HepG2 (cell line): ENCODE measurements around the gene RHBDL1. TPM values are rescaled to one million over a fixed set of nuclear protein-coding genes. Genes with fewer than 3 reads are reported as not detected.

Experiments
- AKAP8 ChIP-seq: sonication (generic); formaldehyde crosslinking; IDR thresholded peaks from 2 replicates; pipeline ENCODE4 v1.5.1; 2020; ENCODE audit warnings: mild to moderate bottlenecking, missing genetic modification reagents
- ATF5 ChIP-seq: sonication (generic); formaldehyde crosslinking; IDR thresholded peaks from 2 replicates; pipeline ENCODE4 v1.4.0; 2020; ENCODE audit warnings: mild to moderate bottlenecking, low read depth, missing genetic modification reagents
- BRF2 ChIP-seq: sonication (generic); formaldehyde crosslinking; IDR thresholded peaks from 2 replicates; pipeline ENCODE4 v1.8.1; 2022; ENCODE audit warnings: mild to moderate bottlenecking, missing genetic modification reagents
- DNMT1 ChIP-seq: sonication (generic); formaldehyde crosslinking; IDR thresholded peaks from 2 replicates; pipeline ENCODE4 v1.5.1; 2020; ENCODE audit warnings: mild to moderate bottlenecking, missing genetic modification reagents
- EZH2 ChIP-seq: conservative IDR thresholded peaks from 2 replicates; pipeline ENCODE4 v1.6.1; 2012; ENCODE audit warnings: mild to moderate bottlenecking, low read depth, low read length, moderate library complexity
- FOSL1 ChIP-seq: sonication (generic); formaldehyde crosslinking; IDR thresholded peaks from 2 replicates; pipeline ENCODE4 v1.9.0; 2021; ENCODE audit warnings: missing genetic modification reagents, borderline replicate concordance
- FOXA1 ChIP-seq, 2 experiments: fragments of 450-650 bp in 1 of 2; sonication (generic) in 1 of 2; formaldehyde crosslinking in 1 of 2; IDR thresholded peaks; 2 replicates each; pipeline versions ENCODE4 v1.4.0 to v1.6.1; 2016 to 2020; ENCODE audit warnings: missing genetic modification reagents in 1 of 2
- FOXP1 ChIP-seq, 2 experiments: fragments of 450-650 bp in 1 of 2; IDR thresholded peaks; 2 replicates each; pipeline ENCODE4 v1.6.1; 2017 to 2018; ENCODE audit warnings: antibody characterized with exemption in 1 of 2
- GZF1 ChIP-seq: sonication (generic); formaldehyde crosslinking; IDR thresholded peaks from 2 replicates; pipeline ENCODE4 v1.5.1; 2020; ENCODE audit warnings: mild to moderate bottlenecking, missing genetic modification reagents
- JUNB ChIP-seq: sonication (generic); formaldehyde crosslinking; IDR thresholded peaks from 2 replicates; pipeline ENCODE4 v1.8.0; 2022; ENCODE audit warnings: missing genetic modification reagents, mild to moderate bottlenecking, borderline replicate concordance
- KDM2A ChIP-seq: sonication (generic); formaldehyde crosslinking; IDR thresholded peaks from 2 replicates; pipeline ENCODE4 v1.4.0; 2020; ENCODE audit warnings: low read depth, missing genetic modification reagents, borderline replicate concordance
- NR0B2 ChIP-seq: sonication (generic); formaldehyde crosslinking; IDR thresholded peaks from 2 replicates; pipeline ENCODE4 v1.4.0; 2020; ENCODE audit warnings: mild to moderate bottlenecking, missing genetic modification reagents
- RBFOX2 ChIP-seq: fragments of 200-400 bp; formaldehyde crosslinking; IDR thresholded peaks from 2 replicates; pipeline ENCODE4 v1.6.1; 2017; ENCODE audit warnings: low read depth, mild to moderate bottlenecking, low read length
- RFXAP ChIP-seq: sonication (generic); formaldehyde crosslinking; IDR thresholded peaks from 2 replicates; pipeline ENCODE4 v1.4.0; 2020; ENCODE audit warnings: missing genetic modification reagents, borderline replicate concordance
- SIX1 ChIP-seq: sonication (generic); formaldehyde crosslinking; IDR thresholded peaks from 2 replicates; pipeline ENCODE4 v1.4.0; 2020; ENCODE audit warnings: missing genetic modification reagents, borderline replicate concordance
- SMAD1 ChIP-seq: sonication (generic); formaldehyde crosslinking; IDR thresholded peaks from 2 replicates; pipeline ENCODE4 v1.4.0; 2020; ENCODE audit warnings: missing genetic modification reagents, low read depth, mild to moderate bottlenecking, borderline replicate concordance
- USF2 ChIP-seq, 2 experiments: sonication (generic) in 1 of 2; formaldehyde crosslinking in 1 of 2; IDR thresholded peaks; 2 replicates each; pipeline versions ENCODE4 v1.5.1 to v1.6.1; 2011 to 2020; ENCODE audit warnings: borderline replicate concordance in 1 of 2, low read depth in 1 of 2, low read length in 1 of 2, mild to moderate bottlenecking in 1 of 2, missing genetic modification reagents in 1 of 2, moderate library complexity in 1 of 2
- ZC3H13 ChIP-seq: sonication (generic); formaldehyde crosslinking; IDR thresholded peaks from 2 replicates; pipeline ENCODE4 v1.8.1; 2023; ENCODE audit warnings: mild to moderate bottlenecking, missing genetic modification reagents, moderate library complexity
- ZFP82 ChIP-seq: sonication (generic); formaldehyde crosslinking; IDR thresholded peaks from 2 replicates; pipeline ENCODE4 v1.5.1; 2020; ENCODE audit warnings: mild to moderate bottlenecking, missing genetic modification reagents, borderline replicate concordance
- ZNF253 ChIP-seq: sonication (generic); formaldehyde crosslinking; IDR thresholded peaks from 2 replicates; pipeline ENCODE4 v1.8.0; 2022; ENCODE audit warnings: mild to moderate bottlenecking, missing genetic modification reagents, borderline replicate concordance
- ZNF337 ChIP-seq: sonication (generic); formaldehyde crosslinking; IDR thresholded peaks from 2 replicates; pipeline ENCODE4 v1.5.1; 2020; ENCODE audit warnings: missing genetic modification reagents, low read depth, mild to moderate bottlenecking, borderline replicate concordance
- ZNF567 ChIP-seq: sonication (generic); formaldehyde crosslinking; IDR thresholded peaks from 2 replicates; pipeline ENCODE4 v1.8.1; 2023; ENCODE audit warnings: mild to moderate bottlenecking, missing genetic modification reagents, borderline replicate concordance
- ZNF883 ChIP-seq: sonication (generic); formaldehyde crosslinking; IDR thresholded peaks from 2 replicates; pipeline ENCODE4 v1.5.1; 2020; ENCODE audit warnings: mild to moderate bottlenecking, missing genetic modification reagents; ENCODE audit errors: not compliant biosample characterization
- polyA plus RNA-seq, 8 experiments: library from polyadenylated mRNA; depleted of rRNA in 3 of 8; stranded (reverse) in 7 of 8; unstranded in 1 of 8; fragments of >200 nt; fragmentation: Illumina TruSeq in 4 of 8; extraction: Trizol in 4 of 8; gene quantifications; 2 replicates each; pipeline versions ENCODE4 v1.2.1 to v1.2.3, GENCODE V29; 2011 to 2016; ENCODE audit warnings: low read depth in 4 of 8, missing spikeins in 1 of 8, mixed read lengths in 1 of 8; ENCODE audit not compliant: insufficient read depth in 1 of 8
- total RNA-seq, 5 experiments: library from RNA; depleted of rRNA; stranded (reverse); fragments of >200 nt; fragmentation: Illumina TruSeq; extraction: Trizol; gene quantifications; 2 replicates each; pipeline ENCODE4 v1.2.3, GENCODE V29; 2016; ENCODE audit warnings: low read depth in 1 of 5

The RHBDL1 gene
- total and polyA plus RNA-seq, 2 of the 13 experiments (the other 11 are each of a cell fraction or from before 2014, with no cell fraction given) = 1.8 to 3.8 TPM

GRCh38 chr16:720990-721764 is 45.7 kb downstream of the RHBDL1 start, which contains the start of gene ANTKMT (continued):
- TF ChIP-seq SMAD1 (CRISPR knock-in tag) (no peak), RFXAP (CRISPR knock-in tag) (0 out of 2 replicates have a peak, but pooled peaks have one; percentile 57), BRF2 (peak; percentile 88), FOSL1 (no peak), FOXA1 (IDR thresholded peaks at IDR 0.05) (no peak), FOXA1 (CRISPR knock-in tag; IDR thresholded peaks at IDR 0.05) (peak; percentile 29; the same call in 1 of the 2 replicates), ZFP82 (peak; percentile 95), SIX1 (CRISPR knock-in tag) (no peak), ZNF883 (peak; percentile 58), GZF1 (CRISPR knock-in tag) (peak; percentile 47; the same call in 1 of the 2 replicates), ATF5 (CRISPR knock-in tag) (peak; percentile 70; the same call in 1 of the 2 replicates), USF2 (IDR thresholded peaks at IDR 0.05; ENCODE audit: low read depth, low read length) (no peak), USF2 (CRISPR knock-in tag; IDR thresholded peaks at IDR 0.05; ENCODE audit: borderline replicate concordance) (no peak), AKAP8 (CRISPR knock-in tag) (peak; percentile 94), RBFOX2 (peak; percentile 96), JUNB (0 out of 2 replicates have a peak, but pooled peaks have one; percentile 49), DNMT1 (CRISPR knock-in tag) (peak; percentile 76), ZNF567 (CRISPR knock-in tag) (0 out of 2 replicates have a peak, but pooled peaks have one; percentile 87), ZC3H13 (CRISPR knock-in tag) (peak; percentile 75; the same call in 1 of the 2 replicates), NR0B2 (CRISPR knock-in tag) (peak; percentile 71; the same call in 1 of the 2 replicates), ZNF337 (CRISPR knock-in tag) (peak; percentile 34; the same call in 1 of the 2 replicates), EZH2 (no peak), FOXP1 (IDR thresholded peaks at IDR 0.05) (no peak), FOXP1 (CRISPR knock-in tag; IDR thresholded peaks at IDR 0.05) (no peak), ZNF253 (0 out of 2 replicates have a peak, but pooled peaks have one; percentile 20), KDM2A (CRISPR knock-in tag) (peak; percentile 24; the same call in 1 of the 2 replicates)
